HepG2 (cell line): ENCODE data around the gene FBXO41. TPM values are rescaled to one million over a fixed set of nuclear protein-coding genes. Genes with fewer than 3 reads are reported as not detected.

Experiments
- GABPB1 ChIP-seq: IDR thresholded peaks from 2 replicates; pipeline ENCODE4 v1.6.1; 2016; ENCODE audit warnings: mild to moderate bottlenecking, missing genetic modification reagents, moderate library complexity, missing compliant biosample characterization
- IRF9 ChIP-seq: sonication (generic); formaldehyde crosslinking; IDR thresholded peaks from 2 replicates; pipeline ENCODE4 v1.8.0; 2022; ENCODE audit warnings: missing genetic modification reagents, mild to moderate bottlenecking, borderline replicate concordance
- JUNB ChIP-seq: sonication (generic); formaldehyde crosslinking; IDR thresholded peaks from 2 replicates; pipeline ENCODE4 v1.8.0; 2022; ENCODE audit warnings: missing genetic modification reagents, mild to moderate bottlenecking, borderline replicate concordance
- JUND ChIP-seq: sonication (generic); formaldehyde crosslinking; IDR thresholded peaks from 2 replicates; pipeline ENCODE4 v1.8.0; 2022; ENCODE audit warnings: mild to moderate bottlenecking, missing genetic modification reagents
- MXD4 ChIP-seq: IDR thresholded peaks from 2 replicates; pipeline ENCODE4 v1.6.1; 2016; ENCODE audit warnings: mild to moderate bottlenecking, missing biosample characterization, missing genetic modification reagents
- NRL ChIP-seq: sonication (generic); formaldehyde crosslinking; IDR thresholded peaks from 2 replicates; pipeline ENCODE4 v1.5.0; 2020; ENCODE audit warnings: missing genetic modification reagents, mild to moderate bottlenecking, moderate library complexity, borderline replicate concordance
- PATZ1 ChIP-seq: sonication (generic); formaldehyde crosslinking; IDR thresholded peaks from 2 replicates; pipeline ENCODE4 v1.4.0; 2020; ENCODE audit warnings: missing genetic modification reagents
- RCOR2 ChIP-seq: IDR thresholded peaks from 2 replicates; pipeline ENCODE4 v1.6.1; 2016; ENCODE audit warnings: missing biosample characterization, missing genetic modification reagents
- REXO4 ChIP-seq: sonication (generic); formaldehyde crosslinking; IDR thresholded peaks from 2 replicates; pipeline ENCODE4 v1.8.0; 2022; ENCODE audit warnings: missing genetic modification reagents, mild to moderate bottlenecking, borderline replicate concordance
- TEAD2 ChIP-seq: sonication (generic); formaldehyde crosslinking; IDR thresholded peaks from 2 replicates; pipeline ENCODE4 v1.9.0; 2021; ENCODE audit warnings: missing genetic modification reagents
- ZNF318 ChIP-seq: sonication (generic); formaldehyde crosslinking; IDR thresholded peaks from 2 replicates; pipeline ENCODE4 v1.4.0; 2020; ENCODE audit warnings: mild to moderate bottlenecking, missing genetic modification reagents
- ZNF510 ChIP-seq: sonication (generic); formaldehyde crosslinking; IDR thresholded peaks from 2 replicates; pipeline ENCODE4 v1.4.0; 2020; ENCODE audit warnings: low read depth, mild to moderate bottlenecking, missing genetic modification reagents
- ZNF512 ChIP-seq: sonication (generic); formaldehyde crosslinking; IDR thresholded peaks from 2 replicates; pipeline ENCODE4 v1.4.0; 2020; ENCODE audit warnings: mild to moderate bottlenecking, missing genetic modification reagents
- ZNF772 ChIP-seq: sonication (generic); formaldehyde crosslinking; IDR thresholded peaks from 2 replicates; pipeline ENCODE4 v1.5.0; 2020; ENCODE audit warnings: mild to moderate bottlenecking, missing genetic modification reagents
- ZNF790 ChIP-seq: sonication (generic); formaldehyde crosslinking; IDR thresholded peaks from 2 replicates; pipeline ENCODE4 v1.8.0; 2022; ENCODE audit warnings: missing genetic modification reagents, mild to moderate bottlenecking, borderline replicate concordance
- polyA plus RNA-seq, 8 experiments: library from polyadenylated mRNA; depleted of rRNA in 3 of 8; stranded (reverse) in 7 of 8; unstranded in 1 of 8; fragments of >200 nt; fragmentation: Illumina TruSeq in 4 of 8; extraction: Trizol in 4 of 8; gene quantifications; 2 replicates each; pipeline versions ENCODE4 v1.2.1 to v1.2.3, GENCODE V29; 2011 to 2016; ENCODE audit warnings: low read depth in 4 of 8, missing spikeins in 1 of 8, mixed read lengths in 1 of 8; ENCODE audit not compliant: insufficient read depth in 1 of 8
- total RNA-seq, 5 experiments: library from RNA; depleted of rRNA; stranded (reverse); fragments of >200 nt; fragmentation: Illumina TruSeq; extraction: Trizol; gene quantifications; 2 replicates each; pipeline ENCODE4 v1.2.3, GENCODE V29; 2016; ENCODE audit warnings: low read depth in 1 of 5

The FBXO41 gene
- total and polyA plus RNA-seq, 2 of the 13 experiments (the other 11 are each of a cell fraction or from before 2014, with no cell fraction given): 4.2 to 10.3 TPM

GRCh38 chr2:73284296-73285158 is at the start of gene FBXO41 (continued):
- no peak for TF ChIP-seq ZNF318 (CRISPR knock-in tag)
- TF ChIP-seq ZNF790 (CRISPR knock-in tag): no peak
- 0 out of 2 replicates have a peak, but pooled peaks have one; percentile 63 for TF ChIP-seq NRL
- TF ChIP-seq TEAD2 (CRISPR knock-in tag): no peak
- TF ChIP-seq RCOR2 (CRISPR knock-in tag): no peak
- peak; percentile 46 for TF ChIP-seq PATZ1 (CRISPR knock-in tag)
- TF ChIP-seq REXO4 (CRISPR knock-in tag): 0 out of 2 replicates have a peak, but pooled peaks have one; percentile 50
- TF ChIP-seq ZNF510: no peak
- no peak for TF ChIP-seq JUND
- no peak for TF ChIP-seq JUNB (CRISPR knock-in tag)
- TF ChIP-seq GABPB1 (CRISPR knock-in tag): peak; percentile 75
- peak; percentile 39; the same call in 1 of the 2 replicates for TF ChIP-seq IRF9 (CRISPR knock-in tag)
- peak; percentile 21; the same call in 1 of the 2 replicates for TF ChIP-seq ZNF772
- TF ChIP-seq ZNF512: 0 out of 2 replicates have a peak, but pooled peaks have one; percentile 43
- TF ChIP-seq MXD4: peak; percentile 32; the same call in 1 of the 2 replicates
